H1 (cell line): Measurements from ENCODE around the gene CCDC102A. TPM values are rescaled to one million over a fixed set of nuclear protein-coding genes. Genes with fewer than 3 reads are reported as not detected.

ENCODE experiments used
- BACH1 ChIP-seq: IDR thresholded peaks from 2 replicates; pipeline ENCODE4 v1.6.1; 2012; ENCODE audit warnings: low read length, improper control_type of control experiment
- CBX8 ChIP-seq: fragments of 300-800, 300-1000 bp; sonication (generic); IDR thresholded peaks from 2 replicates; pipeline ENCODE4 v1.7.1; 2016; ENCODE audit warnings: low read depth, low read length, borderline replicate concordance
- CHD1 ChIP-seq: IDR thresholded peaks from 2 replicates; pipeline ENCODE4 v1.6.1; 2012; ENCODE audit warnings: low read depth, low read length, improper control_type of control experiment
- GABPA ChIP-seq: IDR thresholded peaks from 2 replicates; pipeline ENCODE4 v1.6.1; 2011; ENCODE audit warnings: mild to moderate bottlenecking, low read length, moderate library complexity, borderline replicate concordance; ENCODE audit not compliant: insufficient read depth
- GTF2F1 ChIP-seq: IDR thresholded peaks from 2 replicates; pipeline ENCODE4 v1.6.1; 2012; ENCODE audit warnings: low read depth, low read length, improper control_type of control experiment, borderline replicate concordance
- HDAC2 ChIP-seq, 2 experiments: fragments of 300-600 bp in 1 of 2; sonication (generic) in 1 of 2; IDR thresholded peaks; 2 replicates each; pipeline ENCODE4 v1.6.1; 2011 to 2012; ENCODE audit warnings: low read depth in 2 of 2, low read length in 2 of 2, mild to moderate bottlenecking in 2 of 2, moderate library complexity in 2 of 2, borderline replicate concordance in 1 of 2, inconsistent platforms in 1 of 2
- KDM1A ChIP-seq: fragments of 200-600, 300-600 bp; sonication (generic); IDR thresholded peaks from 2 replicates; pipeline ENCODE4 v1.7.1; 2016; ENCODE audit warnings: mild to moderate bottlenecking, low read length, borderline replicate concordance
- MAFK ChIP-seq: IDR thresholded peaks from 2 replicates; pipeline ENCODE4 v1.6.1; 2012; ENCODE audit warnings: low read depth, mild to moderate bottlenecking, improper control_type of control experiment, low read length
- PHF8 ChIP-seq: fragments of 200-600 bp; sonication (generic); conservative IDR thresholded peaks from 2 replicates; pipeline ENCODE4 v1.7.1; 2012; ENCODE audit warnings: low read depth, mild to moderate bottlenecking, inconsistent platforms, low read length, moderate library complexity
- POLR2AphosphoS5 ChIP-seq: IDR thresholded peaks from 2 replicates; pipeline ENCODE4 v1.6.1; 2011; ENCODE audit warnings: low read depth, low read length
- SIRT6 ChIP-seq: IDR thresholded peaks from one replicate; pipeline ENCODE4 v1.7.1; 2012; ENCODE audit warnings: low read length, inconsistent platforms
- SP1 ChIP-seq: IDR thresholded peaks from 2 replicates; pipeline ENCODE4 v1.6.1; 2011; ENCODE audit warnings: low read depth, low read length
- SRF ChIP-seq: IDR thresholded peaks from 2 replicates; pipeline ENCODE4 v1.6.1; 2011; ENCODE audit warnings: mild to moderate bottlenecking, low read depth, low read length, moderate library complexity
- SUZ12 ChIP-seq: fragments of 200-600 bp; sonication (generic); IDR thresholded peaks from 2 replicates; pipeline ENCODE4 v1.6.1; 2012; ENCODE audit warnings: mild to moderate bottlenecking, inconsistent platforms, low read length, moderate library complexity, mixed read lengths
- TAF1 ChIP-seq: IDR thresholded peaks from 2 replicates; pipeline ENCODE4 v1.6.1; 2011; ENCODE audit warnings: mild to moderate bottlenecking, low read depth, low read length
- TAF7 ChIP-seq: optimal IDR thresholded peaks from 2 replicates; pipeline ENCODE3; 2011; ENCODE audit warnings: low read depth, mild to moderate bottlenecking, inconsistent platforms, low read length, moderate library complexity, borderline replicate concordance
- polyA plus RNA-seq, 7 experiments: library from polyadenylated mRNA; depleted of rRNA in 3 of 7; stranded (reverse) in 5 of 7; unstranded in 2 of 7; fragments of >200 nt in 5 of 7; fragments of 200-250 nt in 2 of 7; gene quantifications; 1 replicate in 5 of 7; 2 replicates in 1 of 7; 4 replicates in 1 of 7; pipeline versions ENCODE4 v1.2.1 to v1.2.3, GENCODE V29; 2011 to 2013; ENCODE audit warnings: missing spikeins in 2 of 7, mixed read lengths in 2 of 7
- total RNA-seq: library from RNA; stranded (reverse); fragmentation: NEBNext Ultra II Directional; extraction: Animal tissue kit (Norgen Biotek cat#: 25700); gene quantifications from 2 replicates; pipeline ENCODE4 v1.2.1, GENCODE V29; 2021
- TF ChIP-seq, protein P1 (sequence below): IDR thresholded peaks from 2 replicates; pipeline ENCODE4 v1.6.1; 2011; ENCODE audit warnings: low read depth, mild to moderate bottlenecking, low read length; ENCODE audit not compliant: insufficient read depth
- TF ChIP-seq, protein P2 (sequence below), 3 experiments: IDR thresholded peaks; 1 replicate in 2 of 3; 2 replicates in 1 of 3; pipeline versions ENCODE4 v1.5.1 to v1.6.1; 2011; ENCODE audit warnings: low read length in 3 of 3, mild to moderate bottlenecking in 3 of 3, inconsistent platforms in 2 of 3, low read depth in 1 of 3, moderate library complexity in 1 of 3; ENCODE audit not compliant: insufficient read depth in 1 of 3; ENCODE audit errors: control extremely low read depth in 1 of 3
- TF ChIP-seq, protein P3 (sequence below): IDR thresholded peaks from 2 replicates; pipeline ENCODE4 v1.6.1; 2012; ENCODE audit warnings: inconsistent platforms

Gene CCDC102A
- total and polyA plus RNA-seq, 2 of the 8 experiments (the other 6 are each of a cell fraction or from before 2014, with no cell fraction given), result 4.0 to 7.5 TPM

DNA sequence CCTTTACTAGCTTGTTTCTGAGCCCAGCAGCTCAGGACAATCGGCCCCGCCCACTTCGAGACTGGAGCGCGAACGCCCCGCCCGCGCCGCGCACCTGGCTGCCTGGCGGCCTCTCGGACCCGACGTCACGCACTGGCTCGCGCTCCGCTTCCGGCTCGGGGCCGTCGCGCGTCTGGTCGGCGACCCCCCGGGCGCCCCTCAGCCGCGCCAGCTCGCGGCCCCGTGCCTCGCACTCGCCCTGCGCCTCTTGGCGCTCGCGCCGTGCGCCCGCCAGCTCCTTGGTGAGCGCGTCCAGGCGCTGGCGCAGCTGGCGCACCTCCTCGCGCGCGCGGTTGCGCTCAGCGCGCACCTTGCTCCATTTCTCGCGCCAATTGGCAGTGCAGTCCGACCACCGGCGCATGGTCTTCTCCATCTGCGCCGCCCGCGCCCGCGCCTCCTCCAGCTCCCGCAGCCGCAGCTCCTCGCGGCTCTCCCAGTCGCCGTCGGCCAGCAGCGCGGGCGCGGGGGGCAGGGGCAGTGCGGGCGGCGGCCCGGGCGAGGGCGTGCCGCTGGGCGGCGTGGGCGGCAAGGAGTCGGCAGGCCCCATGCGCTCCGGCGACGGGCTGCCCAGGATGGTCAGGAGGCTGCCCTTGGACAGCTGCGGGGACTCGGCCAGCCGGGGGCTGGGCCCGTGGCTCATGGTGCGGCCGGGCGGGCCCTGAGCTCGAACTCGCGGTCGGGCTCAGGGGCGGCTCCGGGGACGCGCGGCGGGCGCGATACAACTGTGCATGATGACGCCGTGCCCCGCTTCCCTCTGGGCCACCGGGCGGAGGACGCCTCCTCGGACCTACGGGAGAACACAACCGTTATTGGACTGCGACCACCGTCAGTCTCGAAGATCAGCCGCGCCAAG, 7.6 kb downstream of the CCDC102A start (continued):
- TF ChIP-seq, protein P1, sequence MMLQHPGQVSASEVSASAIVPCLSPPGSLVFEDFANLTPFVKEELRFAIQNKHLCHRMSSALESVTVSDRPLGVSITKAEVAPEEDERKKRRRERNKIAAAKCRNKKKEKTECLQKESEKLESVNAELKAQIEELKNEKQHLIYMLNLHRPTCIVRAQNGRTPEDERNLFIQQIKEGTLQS, result no peak
- 0 out of 2 replicates have a peak, but pooled peaks have one; percentile 25 for TF ChIP-seq SP1
- TF ChIP-seq, protein P2, sequence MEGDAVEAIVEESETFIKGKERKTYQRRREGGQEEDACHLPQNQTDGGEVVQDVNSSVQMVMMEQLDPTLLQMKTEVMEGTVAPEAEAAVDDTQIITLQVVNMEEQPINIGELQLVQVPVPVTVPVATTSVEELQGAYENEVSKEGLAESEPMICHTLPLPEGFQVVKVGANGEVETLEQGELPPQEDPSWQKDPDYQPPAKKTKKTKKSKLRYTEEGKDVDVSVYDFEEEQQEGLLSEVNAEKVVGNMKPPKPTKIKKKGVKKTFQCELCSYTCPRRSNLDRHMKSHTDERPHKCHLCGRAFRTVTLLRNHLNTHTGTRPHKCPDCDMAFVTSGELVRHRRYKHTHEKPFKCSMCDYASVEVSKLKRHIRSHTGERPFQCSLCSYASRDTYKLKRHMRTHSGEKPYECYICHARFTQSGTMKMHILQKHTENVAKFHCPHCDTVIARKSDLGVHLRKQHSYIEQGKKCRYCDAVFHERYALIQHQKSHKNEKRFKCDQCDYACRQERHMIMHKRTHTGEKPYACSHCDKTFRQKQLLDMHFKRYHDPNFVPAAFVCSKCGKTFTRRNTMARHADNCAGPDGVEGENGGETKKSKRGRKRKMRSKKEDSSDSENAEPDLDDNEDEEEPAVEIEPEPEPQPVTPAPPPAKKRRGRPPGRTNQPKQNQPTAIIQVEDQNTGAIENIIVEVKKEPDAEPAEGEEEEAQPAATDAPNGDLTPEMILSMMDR (IDR thresholded peaks at IDR 0.05; ENCODE audit: control extremely low read depth in 1 of 3, insufficient read depth in 1 of 3, low read depth in 1 of 3, low read length in 3 of 3), result peak in 1 of 3 experiments; percentile 0; a peak in 1 of 4 replicates
- no peak for TF ChIP-seq CBX8
- no peak for TF ChIP-seq SUZ12
- no peak for TF ChIP-seq BACH1
- TF ChIP-seq, protein P3, sequence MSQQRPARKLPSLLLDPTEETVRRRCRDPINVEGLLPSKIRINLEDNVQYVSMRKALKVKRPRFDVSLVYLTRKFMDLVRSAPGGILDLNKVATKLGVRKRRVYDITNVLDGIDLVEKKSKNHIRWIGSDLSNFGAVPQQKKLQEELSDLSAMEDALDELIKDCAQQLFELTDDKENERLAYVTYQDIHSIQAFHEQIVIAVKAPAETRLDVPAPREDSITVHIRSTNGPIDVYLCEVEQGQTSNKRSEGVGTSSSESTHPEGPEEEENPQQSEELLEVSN, result peak; percentile 42; the same call in 1 of the 2 replicates
- peak; percentile 65 for TF ChIP-seq PHF8
- TF ChIP-seq POLR2AphosphoS5, result peak; percentile 75
- no peak for TF ChIP-seq KDM1A
- no peak for TF ChIP-seq GTF2F1
- TF ChIP-seq GABPA, result no peak
- no peak for TF ChIP-seq MAFK
- no peak for TF ChIP-seq CHD1
- TF ChIP-seq SRF, result no peak
- no peak for TF ChIP-seq SIRT6
- TF ChIP-seq TAF7, result peak; percentile 44
- TF ChIP-seq TAF1, result peak; percentile 64; the same call in 1 of the 2 replicates
- TF ChIP-seq HDAC2 (IDR thresholded peaks at IDR 0.05; ENCODE audit: borderline replicate concordance in 1 of 2, low read depth in 2 of 2, low read length in 2 of 2), result peak; percentile 3 to 40; a peak in 1 of 4 replicates
